Measurements from ENCODE around the gene SLC6A12.

DNA sequence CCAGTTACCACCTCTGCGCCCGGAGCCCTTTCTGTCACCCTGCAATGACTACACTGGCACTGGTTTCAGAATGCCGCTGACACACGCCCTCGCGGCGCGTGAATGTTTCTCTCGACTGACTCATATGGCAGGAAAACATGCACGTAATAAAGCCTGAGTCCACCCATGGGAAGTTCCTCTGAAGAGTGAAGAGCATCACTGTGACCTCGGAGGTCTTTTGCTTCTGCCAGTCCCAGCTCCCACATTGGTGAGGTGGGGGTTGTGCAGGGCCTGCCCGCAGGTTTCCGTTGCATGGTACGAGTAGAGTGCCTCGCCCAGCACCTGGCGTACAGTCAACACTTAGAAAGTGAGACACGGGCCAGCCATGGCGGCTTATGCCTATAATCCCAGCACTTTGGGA, 11.1 kb upstream of the SLC6A12 start:
- TF ChIP-seq CTCF (IDR thresholded peaks at IDR 0.05): no peak
- no peak for TF ChIP-seq ZFX (IDR thresholded peaks at IDR 0.05; ENCODE audit: borderline replicate concordance)

Measured in 22Rv1 (cell line).